Measurements from ENCODE around the gene STYXL1.

STYXL1 gene

GRCh38 chr7:75957021-75957736, 90.6 kb downstream of the STYXL1 start:
- DNase-seq (ENCODE audit: low read depth, low spot score), result no peak

DNA sequence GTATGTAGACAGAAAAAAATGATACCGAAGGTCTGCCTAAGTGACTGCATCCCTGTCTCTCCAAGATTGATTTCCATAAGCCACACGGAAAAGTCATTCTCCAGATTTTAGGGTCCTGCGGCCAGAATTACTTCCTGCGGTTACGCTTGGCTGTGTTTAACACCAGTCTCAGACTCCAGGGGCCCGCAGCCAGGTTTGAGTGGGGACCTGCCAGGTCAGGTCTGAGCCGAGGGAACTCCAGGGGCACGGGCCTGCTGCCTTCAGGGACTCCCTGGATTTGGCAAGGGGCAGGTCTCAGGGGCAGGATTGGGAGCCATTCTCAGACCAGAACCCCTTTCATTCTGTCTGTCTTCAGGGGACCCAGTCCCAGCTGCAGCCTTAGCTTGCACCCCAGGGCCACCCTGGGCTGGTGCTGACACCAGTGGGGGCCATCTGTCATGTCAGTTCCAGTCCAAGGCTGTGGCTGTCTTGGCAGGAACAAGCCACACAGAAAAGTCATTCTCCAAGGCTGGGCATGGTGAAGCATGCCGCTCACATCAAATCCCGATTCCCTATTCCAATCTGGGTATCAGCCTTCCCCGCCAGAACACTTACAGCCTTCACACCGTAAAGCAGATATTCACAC, 92.4 kb downstream of the STYXL1 start:
- no peak for DNase-seq (ENCODE audit: low read depth, low spot score)

GRCh38 chr7:75953931-75954330, 93.9 kb downstream of the STYXL1 start:
- no peak for DNase-seq (ENCODE audit: low read depth, low spot score)

GRCh38 chr7:75953431-75953830, 94.4 kb downstream of the STYXL1 start:
- no peak for DNase-seq (ENCODE audit: low read depth, low spot score)

GRCh38 chr7:75951506-75951905, 96.3 kb downstream of the STYXL1 start:
- DNase-seq (ENCODE audit: low read depth, low spot score), result no peak

- DNase-seq (ENCODE audit: low read depth, low spot score), result no peak
These were observed 97.6 kb downstream of the STYXL1 start for GRCh38 chr7:75950111-75950681.

DNA sequence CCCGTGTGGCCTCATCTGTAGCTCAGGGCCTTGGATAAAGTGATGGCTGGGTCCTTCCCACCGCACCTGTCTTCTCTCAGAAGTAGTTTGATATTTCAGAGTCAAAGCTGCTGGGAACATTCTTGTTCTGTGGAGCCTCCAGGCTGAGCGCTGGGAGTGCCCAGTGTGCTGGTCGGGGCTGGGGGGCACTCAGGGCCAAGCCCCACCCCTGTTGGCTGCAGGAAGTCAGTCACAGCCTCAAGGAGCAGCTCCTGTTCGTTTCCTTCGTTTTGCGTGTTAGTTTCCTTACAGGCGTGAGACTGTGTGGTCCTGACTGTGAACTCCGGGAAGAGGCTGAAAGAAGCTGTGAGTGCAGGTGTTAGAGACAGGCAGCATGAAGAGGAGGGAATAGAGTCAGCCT, 99.6 kb downstream of the STYXL1 start:
- DNase-seq (ENCODE audit: low read depth, low spot score), result no peak

Measured in brain pericyte (primary cell).